Muscle of leg (tissue), 16 donors: ENCODE results near the gene WDR17. TPM values are rescaled to one million over a fixed set of nuclear protein-coding genes. Genes with fewer than 3 reads are reported as not detected.

Experiments used
- DNase-seq: peaks from one replicate; pipeline ENCODE4 v3.0.0; 2013
- H3K27ac ChIP-seq: one replicate; pipeline ENCODE4 v1.5.1; 2013; ENCODE audit warnings: mild to moderate bottlenecking, low read length, control low read depth
- H3K27me3 ChIP-seq: one replicate; pipeline ENCODE4 v1.6.1; 2013; ENCODE audit warnings: low read length; ENCODE audit not compliant: control insufficient read depth, insufficient read depth
- H3K36me3 ChIP-seq: one replicate; pipeline ENCODE4 v1.6.1; 2013; ENCODE audit warnings: low read length; ENCODE audit not compliant: control insufficient read depth, insufficient read depth
- H3K4me1 ChIP-seq: one replicate; pipeline ENCODE4 v1.6.1; 2013; ENCODE audit warnings: low read length; ENCODE audit not compliant: control insufficient read depth, insufficient read depth
- H3K4me3 ChIP-seq: one replicate; pipeline ENCODE4 v1.5.1; 2013; ENCODE audit warnings: low read length, control low read depth
- H3K9me3 ChIP-seq: replicated peaks from 2 replicates; pipeline ENCODE4 v1.6.1; 2013; ENCODE audit warnings: low read depth, low read length; ENCODE audit not compliant: control insufficient read depth
- WGBS: methylation state at CpG from one replicate; pipeline ENCODE4 v1.1.5; 2013; ENCODE audit warnings: missing lambda C conversion rate; ENCODE audit not compliant: insufficient coverage; 5-methylcytosine and 5-hydroxymethylcytosine counted together
- long read RNA-seq, 11 donors: transcript quantifications; one replicate each; lab custom pipeline, GENCODE V29; 2026
- polyA plus RNA-seq, 8 donors: library from polyadenylated mRNA; unstranded; fragments of 120-200 nt; gene quantifications; one replicate each; pipeline versions ENCODE4 v1.2.1 to v1.2.3, GENCODE V29; 2013; ENCODE audit warnings: inconsistent platforms in 1 of 8, low replicate concordance in 1 of 8; ENCODE audit not compliant: insufficient read length in 8 of 8, insufficient read depth in 1 of 8
- total RNA-seq: library from RNA; stranded (reverse); fragments of 120-200 nt; gene quantifications from one replicate; pipeline ENCODE4 v1.2.4, GENCODE V29; 2013

WDR17 gene
- total RNA-seq (0.22 TPM), polyA plus RNA-seq (1 to 10 TPM in 1 of 8 donors, under 1 TPM in 7; 0.25 to 1.0 (median 0.69) TPM)
- long read RNA-seq, donor 1 = 0 reads
- long read RNA-seq, donor 2 = 0 reads
- long read RNA-seq, donor 3 = 0 reads
- long read RNA-seq, donor 4 = 0 reads
- long read RNA-seq, donor 5 = 0 reads
- long read RNA-seq, donor 6 = 0 reads
- long read RNA-seq, donor 7 = 0 reads
- long read RNA-seq, donor 8 = 0 reads
- long read RNA-seq, donor 9 = 0 reads
- long read RNA-seq, donor 10 = 0 reads
- long read RNA-seq, donor 11 = 0 reads

DNA sequence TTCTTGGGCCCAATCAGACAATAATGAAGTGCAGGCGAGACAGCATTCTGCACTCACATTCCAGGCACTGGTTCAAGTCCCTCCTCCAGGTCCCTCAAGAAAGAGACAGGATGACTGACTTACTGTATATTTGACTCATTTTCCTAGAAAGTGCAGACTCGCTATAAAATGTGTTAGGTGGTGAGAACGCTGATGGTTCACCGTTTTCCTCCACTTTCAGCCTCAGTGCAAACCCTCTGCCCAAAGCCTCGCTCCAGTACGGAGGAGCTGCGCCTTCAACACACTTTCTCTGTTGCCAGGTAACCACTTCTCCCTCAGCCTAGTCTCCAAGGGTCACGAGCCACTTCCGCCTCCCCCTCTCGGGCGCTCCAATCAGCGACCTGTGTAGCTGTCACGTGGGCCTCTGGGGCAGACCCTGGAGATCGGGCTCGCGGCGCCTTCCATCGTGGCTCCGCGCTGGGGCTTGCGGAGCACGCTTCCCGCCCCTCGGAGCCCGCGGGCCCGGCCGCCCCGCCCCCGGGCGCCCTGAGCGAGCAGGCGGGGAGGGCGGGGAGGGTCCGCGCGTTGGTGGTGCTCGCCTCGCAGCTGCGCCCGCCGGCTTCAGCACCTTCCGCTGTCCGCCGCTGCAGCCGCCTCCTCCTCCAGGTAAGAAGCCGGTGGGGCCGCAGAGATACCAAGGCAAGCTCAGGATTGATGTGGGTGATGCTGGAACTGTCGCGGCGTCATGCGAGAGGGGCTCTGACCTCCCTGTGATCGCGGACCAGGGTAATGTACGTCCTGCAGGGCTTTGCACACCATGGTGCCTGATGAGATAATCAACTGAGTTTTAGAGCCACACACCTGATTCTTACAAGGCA, at the start of gene WDR17:
WDR17 (plus strand) TSS at position 407 of the 857 bp plus-strand sequence. CDS start 45,740 bp downstream, outside the sequence.
- H3K4me3 ChIP-seq = peak within 1 kb of the TSS; percentile 40
- no peaks in the 10 kb centered on the region for H3K36me3 ChIP-seq
- under 1% methylated on average over 45 of the region's 55 CpGs for WGBS
- no peak within 1 kb of the TSS for H3K27ac ChIP-seq
- DNase-seq = peak; percentile 88
- H3K27me3 ChIP-seq = peaks cover 2% of the 10 kb centered on the region
- no peaks in the 10 kb centered on the region for H3K9me3 ChIP-seq
- peaks cover 4% of the 10 kb centered on the region for H3K4me1 ChIP-seq

DNA sequence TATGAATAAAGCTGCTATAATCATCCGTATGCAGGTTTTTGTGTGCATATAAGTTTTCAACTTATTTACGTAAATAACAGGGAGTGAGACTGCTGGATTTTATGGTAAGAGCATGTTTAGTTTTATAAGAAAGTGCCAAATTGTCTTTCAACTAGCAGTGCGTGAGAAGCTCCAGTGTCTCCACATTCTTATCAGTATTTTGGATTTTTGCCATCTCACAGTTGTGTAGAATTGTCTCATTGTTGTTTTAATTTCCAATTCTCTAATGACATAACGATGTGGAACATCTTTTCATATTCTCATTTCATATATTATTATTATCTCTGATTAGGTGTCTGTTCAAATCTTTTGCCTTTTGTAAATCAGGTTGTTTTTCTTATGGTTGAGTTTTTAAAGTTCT, 49.0 kb upstream of the WDR17 start:
- no peak overlapping the region for H3K4me3 ChIP-seq
- no peak for DNase-seq
- 100% methylated on average over 2 of the region's 4 CpGs for WGBS

DNA sequence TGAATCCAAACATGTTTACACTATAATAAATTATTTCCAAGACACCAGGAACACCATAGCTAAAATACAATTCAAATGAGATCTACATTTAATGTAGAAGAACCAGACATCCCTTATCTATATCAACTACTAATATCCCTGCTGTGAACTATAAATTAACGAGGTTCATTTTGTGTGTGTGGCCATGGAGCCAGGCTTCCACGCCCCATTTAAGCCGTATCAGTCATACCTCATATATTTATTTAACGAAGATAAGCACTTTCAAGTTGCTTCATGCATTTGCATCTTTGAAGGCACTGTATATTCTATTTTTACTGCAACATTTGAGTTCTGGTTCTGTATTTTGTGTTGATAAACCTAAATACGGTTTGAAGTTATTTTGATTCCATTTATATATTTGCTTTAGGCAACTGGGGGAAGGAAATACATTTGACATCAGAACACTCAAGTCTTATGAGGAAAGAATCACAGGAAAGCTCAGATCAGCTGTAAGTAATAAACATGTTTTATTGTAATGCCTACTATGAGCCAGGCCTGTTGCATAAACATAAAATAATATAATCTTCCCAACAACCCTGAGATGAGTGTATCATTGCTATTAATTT, 45.1 kb upstream of the WDR17 start:
- Histone ChIP-seq H3K36me3 (no peaks in the 10 kb centered on the region), H3K27me3 (no peaks in the 10 kb centered on the region), H3K27ac (no peak overlapping the region), H3K4me3 (no peak overlapping the region), H3K4me1 (no peaks in the 10 kb centered on the region), H3K9me3 (no peaks in the 10 kb centered on the region)
- no CpG with 5 or more reads among the region's 5 CpGs for WGBS
- no peak for DNase-seq

More for the DNA sequence above, 49.0 kb upstream of the WDR17 start:
- H3K27me3 ChIP-seq = no peaks in the 10 kb centered on the region
- H3K4me1 ChIP-seq = no peaks in the 10 kb centered on the region
- H3K27ac ChIP-seq = no peak overlapping the region
- no peaks in the 10 kb centered on the region for H3K9me3 ChIP-seq
- no peaks in the 10 kb centered on the region for H3K36me3 ChIP-seq

DNA sequence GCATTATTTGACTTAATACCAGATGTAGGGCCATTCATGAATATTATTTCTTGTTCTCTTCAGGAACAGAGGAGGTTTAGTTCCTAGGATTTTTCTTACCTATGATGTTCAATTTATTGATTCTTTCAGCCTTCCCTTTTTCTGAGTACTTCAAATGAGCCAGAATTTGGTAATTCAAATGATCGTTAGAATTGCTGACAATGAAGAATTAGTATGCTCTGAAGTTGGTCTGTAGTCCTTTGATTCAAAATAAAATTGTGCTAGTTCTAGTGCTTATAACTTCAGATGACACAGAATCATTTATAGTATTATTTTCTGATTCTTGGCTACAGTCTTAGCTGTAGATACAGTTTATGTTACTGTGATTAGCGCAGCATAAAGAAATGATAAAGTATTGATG, 35.2 kb upstream of the WDR17 start:
- no peak for DNase-seq
- no peaks in the 10 kb centered on the region for H3K9me3 ChIP-seq
- H3K27ac ChIP-seq = no peak overlapping the region
- H3K4me1 ChIP-seq = no peaks in the 10 kb centered on the region
- WGBS = no CpG with 5 or more reads among the region's 2 CpGs
- no peaks in the 10 kb centered on the region for H3K36me3 ChIP-seq
- no peak overlapping the region for H3K4me3 ChIP-seq
- no peaks in the 10 kb centered on the region for H3K27me3 ChIP-seq

DNA sequence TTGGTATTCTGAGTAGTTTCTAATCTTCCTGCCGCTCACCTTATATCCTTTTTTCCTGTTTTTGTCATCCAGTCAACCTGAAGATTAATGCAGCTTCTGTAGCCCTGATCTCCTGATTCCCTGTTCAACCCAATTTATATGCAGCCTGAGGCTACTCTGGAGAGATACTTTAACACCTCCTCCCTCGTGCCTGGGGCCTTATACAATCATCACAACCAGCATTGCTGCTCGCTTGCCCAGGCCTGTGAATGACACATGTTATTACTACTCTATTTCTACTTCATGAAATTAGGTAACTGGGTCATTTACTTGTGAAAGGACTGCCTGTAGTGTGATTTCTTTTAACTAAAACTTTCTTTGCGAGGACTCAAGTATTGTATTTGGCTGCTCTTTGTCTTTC, 33.7 kb upstream of the WDR17 start:
- Histone ChIP-seq H3K36me3 (no peaks in the 10 kb centered on the region), H3K27me3 (no peaks in the 10 kb centered on the region), H3K9me3 (no peaks in the 10 kb centered on the region), H3K4me1 (no peaks in the 10 kb centered on the region), H3K4me3 (no peak overlapping the region), H3K27ac (no peak overlapping the region)
- WGBS = 91% methylated on average over 1 of the region's 4 CpGs
- DNase-seq = no peak

DNA sequence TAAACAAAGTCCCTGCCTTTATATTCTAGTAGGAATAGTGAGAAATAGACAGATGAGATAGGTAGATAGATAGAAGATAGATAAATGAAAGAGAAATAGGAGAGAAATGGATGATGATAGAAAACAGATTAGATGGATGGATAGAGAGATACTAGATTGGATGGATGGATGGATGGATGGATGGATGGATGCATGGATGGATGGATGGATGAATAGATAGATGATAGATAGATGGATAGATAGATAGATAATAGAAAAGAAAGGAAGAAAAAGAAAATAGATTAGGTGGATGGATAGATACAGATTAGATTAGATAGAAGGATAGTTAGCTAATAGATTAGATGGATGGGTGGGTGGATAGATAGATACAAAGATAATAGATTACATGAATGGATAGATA, 33.2 kb upstream of the WDR17 start:
- DNase-seq = no peak

DNA sequence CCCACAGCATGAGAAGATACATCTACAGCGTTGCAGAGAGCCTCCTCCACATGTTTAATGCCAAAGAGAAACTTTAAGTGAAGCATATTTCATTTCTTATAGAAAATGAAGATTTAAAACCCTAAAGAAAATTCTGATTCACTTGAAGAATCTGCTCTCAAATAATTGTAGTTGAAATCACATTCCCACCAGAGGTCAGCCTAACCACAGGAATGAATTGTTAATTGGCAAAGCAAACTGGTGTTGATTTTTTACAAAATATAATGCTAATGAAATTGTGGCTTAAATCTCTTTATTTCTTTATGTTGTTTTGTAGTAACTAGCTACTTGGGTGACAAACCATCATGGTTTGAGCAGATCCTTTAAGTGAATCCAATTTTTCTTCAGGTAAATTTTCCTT, 31.1 kb upstream of the WDR17 start:
- no CpG with 5 or more reads among the region's 1 CpG for WGBS
- H3K4me1 ChIP-seq = no peaks in the 10 kb centered on the region
- no peak overlapping the region for H3K4me3 ChIP-seq
- H3K27me3 ChIP-seq = no peaks in the 10 kb centered on the region
- H3K27ac ChIP-seq = no peak overlapping the region
- peak; percentile 68 for DNase-seq
- no peaks in the 10 kb centered on the region for H3K36me3 ChIP-seq
- no peaks in the 10 kb centered on the region for H3K9me3 ChIP-seq

More for the DNA sequence above, 33.2 kb upstream of the WDR17 start:
- no peak overlapping the region for H3K4me3 ChIP-seq
- H3K27me3 ChIP-seq = no peaks in the 10 kb centered on the region
- H3K9me3 ChIP-seq = no peaks in the 10 kb centered on the region
- no peak overlapping the region for H3K27ac ChIP-seq
- no peaks in the 10 kb centered on the region for H3K4me1 ChIP-seq
- H3K36me3 ChIP-seq = no peaks in the 10 kb centered on the region

DNA sequence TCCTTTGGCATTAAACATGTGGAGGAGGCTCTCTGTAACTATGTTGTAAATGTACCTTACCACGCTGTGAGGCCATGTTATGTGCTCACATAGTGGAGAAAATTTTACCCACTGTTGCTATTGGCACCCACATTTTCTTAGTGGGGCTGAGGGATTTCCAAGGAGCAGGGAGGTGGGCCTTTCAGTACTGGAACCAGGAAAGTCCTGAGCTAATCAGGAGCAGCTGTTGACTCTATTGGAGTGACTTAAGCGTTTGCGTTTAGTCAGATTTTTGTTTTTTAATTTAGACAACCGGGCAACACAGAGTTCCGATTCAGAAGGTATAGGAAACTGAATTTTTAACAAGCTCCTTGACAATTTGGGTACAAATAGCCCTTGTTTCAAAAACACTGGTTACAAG, 30.7 kb upstream of the WDR17 start:
- H3K36me3 ChIP-seq = no peaks in the 10 kb centered on the region
- WGBS = no CpG with 5 or more reads among the region's 5 CpGs
- no peaks in the 10 kb centered on the region for H3K9me3 ChIP-seq
- H3K4me1 ChIP-seq = no peaks in the 10 kb centered on the region
- H3K27me3 ChIP-seq = no peaks in the 10 kb centered on the region
- no peak overlapping the region for H3K4me3 ChIP-seq
- peak; percentile 19 for DNase-seq
- no peak overlapping the region for H3K27ac ChIP-seq

DNA sequence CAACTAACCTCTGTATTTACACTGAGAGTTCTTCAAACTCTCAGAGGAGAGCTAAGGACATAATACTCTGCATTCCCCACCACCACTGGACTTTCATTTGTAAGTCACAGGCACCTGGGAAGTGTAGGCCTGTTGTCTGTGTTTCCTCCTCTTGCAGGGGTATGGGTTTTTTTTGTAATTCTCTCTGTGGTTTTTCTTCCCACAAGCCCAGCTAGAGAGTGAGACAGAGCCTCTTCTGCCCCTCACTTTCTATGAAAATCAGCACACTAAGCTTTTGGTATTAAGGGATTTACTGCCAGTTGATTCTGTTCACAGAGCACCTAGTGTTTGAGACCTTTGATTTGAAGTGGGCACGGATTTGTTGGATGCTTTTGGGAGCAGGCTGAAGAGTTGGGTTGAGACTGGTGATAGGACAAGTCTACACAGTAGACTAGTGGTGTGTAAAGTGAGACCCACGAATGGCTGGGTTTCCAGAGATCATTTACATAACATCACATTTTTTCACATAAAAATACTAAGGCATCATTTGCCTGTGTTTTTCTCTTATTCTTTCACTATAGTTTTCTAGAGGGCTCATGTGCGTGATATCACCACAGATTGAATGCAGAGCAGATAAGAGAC, 28.9 kb upstream of the WDR17 start:
- no peaks in the 10 kb centered on the region for H3K27me3 ChIP-seq
- H3K9me3 ChIP-seq = no peaks in the 10 kb centered on the region
- no peak overlapping the region for H3K4me3 ChIP-seq
- 80% methylated on average over 1 of the region's 3 CpGs for WGBS
- H3K27ac ChIP-seq = no peak overlapping the region
- H3K36me3 ChIP-seq = no peaks in the 10 kb centered on the region
- no peaks in the 10 kb centered on the region for H3K4me1 ChIP-seq
- no peak for DNase-seq

DNA sequence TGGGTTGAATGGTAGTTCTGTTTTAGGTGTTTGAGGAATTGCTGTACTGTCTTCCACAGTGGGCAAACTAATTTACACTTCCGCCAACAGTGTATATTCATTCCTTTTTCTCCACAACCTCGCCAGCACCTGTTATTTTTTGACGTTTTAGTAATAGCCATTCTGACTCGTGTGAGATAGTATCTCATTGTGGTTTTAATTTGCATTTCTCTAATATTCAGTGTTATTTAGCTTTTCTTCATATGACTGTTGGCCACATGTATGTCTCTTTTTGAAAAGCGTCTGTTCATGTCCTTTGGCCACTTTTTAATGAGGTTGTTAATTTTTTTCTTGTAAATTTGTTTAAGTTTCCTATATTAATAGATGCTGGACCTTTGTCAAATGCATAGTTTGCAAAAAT, 26.9 kb upstream of the WDR17 start:
- no peaks in the 10 kb centered on the region for H3K27me3 ChIP-seq
- H3K27ac ChIP-seq = no peak overlapping the region
- H3K36me3 ChIP-seq = no peaks in the 10 kb centered on the region
- no peaks in the 10 kb centered on the region for H3K4me1 ChIP-seq
- DNase-seq = no peak
- no CpG with 5 or more reads among the region's 5 CpGs for WGBS
- no peaks in the 10 kb centered on the region for H3K9me3 ChIP-seq
- H3K4me3 ChIP-seq = no peak overlapping the region
